Mesothelial cell of epicardium (in vitro differentiated cells): ENCODE results near the gene GFRA1. TPM values are rescaled to one million over a fixed set of nuclear protein-coding genes. Genes with fewer than 3 reads are reported as not detected.

ENCODE experiments used
- DNase-seq, 2 experiments: peaks; one replicate each; pipeline ENCODE4 v3.0.0; 2021; ENCODE audit warnings: low spot score in 2 of 2; ENCODE audit not compliant: unreplicated experiment in 2 of 2
- H3K27ac Mint-ChIP-seq: 2 replicates; pipeline ENCODE4 v1.8.0; 2021; ENCODE audit warnings: mixed read lengths
- H3K27me3 Mint-ChIP-seq: 2 replicates; pipeline ENCODE4 v1.8.0; 2021; ENCODE audit warnings: low read depth, mixed read lengths
- H3K36me3 Mint-ChIP-seq: 2 replicates; pipeline ENCODE4 v1.8.0; 2021; ENCODE audit warnings: mixed read lengths
- H3K4me1 Mint-ChIP-seq: 2 replicates; pipeline ENCODE4 v1.8.0; 2021; ENCODE audit warnings: mixed read lengths
- H3K4me3 Mint-ChIP-seq: 2 replicates; pipeline ENCODE4 v1.8.0; 2021; ENCODE audit warnings: mild to moderate bottlenecking, moderate library complexity, mixed read lengths
- H3K9me3 Mint-ChIP-seq: 2 replicates; pipeline ENCODE4 v1.8.0; 2021; ENCODE audit warnings: mixed read lengths
- total RNA-seq: library from RNA; stranded (reverse); gene quantifications from 3 replicates; pipeline ENCODE4 v1.2.1, GENCODE V29; 2021
- TF ChIP-seq, protein P1 (sequence below): fragments of 200-600 bp; sonication (generic); IDR thresholded peaks from one replicate; pipeline ENCODE4 v1.5.0; 2021; ENCODE audit warnings: antibody characterized with exemption; ENCODE audit not compliant: unreplicated experiment

GFRA1 gene
- total RNA-seq, 1 donor from 2014 or later, result 40.8 TPM

- H3K4me3 Mint-ChIP-seq, result no peak overlapping the region
- TF ChIP-seq, protein P1, sequence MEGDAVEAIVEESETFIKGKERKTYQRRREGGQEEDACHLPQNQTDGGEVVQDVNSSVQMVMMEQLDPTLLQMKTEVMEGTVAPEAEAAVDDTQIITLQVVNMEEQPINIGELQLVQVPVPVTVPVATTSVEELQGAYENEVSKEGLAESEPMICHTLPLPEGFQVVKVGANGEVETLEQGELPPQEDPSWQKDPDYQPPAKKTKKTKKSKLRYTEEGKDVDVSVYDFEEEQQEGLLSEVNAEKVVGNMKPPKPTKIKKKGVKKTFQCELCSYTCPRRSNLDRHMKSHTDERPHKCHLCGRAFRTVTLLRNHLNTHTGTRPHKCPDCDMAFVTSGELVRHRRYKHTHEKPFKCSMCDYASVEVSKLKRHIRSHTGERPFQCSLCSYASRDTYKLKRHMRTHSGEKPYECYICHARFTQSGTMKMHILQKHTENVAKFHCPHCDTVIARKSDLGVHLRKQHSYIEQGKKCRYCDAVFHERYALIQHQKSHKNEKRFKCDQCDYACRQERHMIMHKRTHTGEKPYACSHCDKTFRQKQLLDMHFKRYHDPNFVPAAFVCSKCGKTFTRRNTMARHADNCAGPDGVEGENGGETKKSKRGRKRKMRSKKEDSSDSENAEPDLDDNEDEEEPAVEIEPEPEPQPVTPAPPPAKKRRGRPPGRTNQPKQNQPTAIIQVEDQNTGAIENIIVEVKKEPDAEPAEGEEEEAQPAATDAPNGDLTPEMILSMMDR, result no peak
- no peak for DNase-seq
- H3K27me3 Mint-ChIP-seq, result no peaks in the 10 kb centered on the region
- H3K4me1 Mint-ChIP-seq, result peaks cover 12% of the 10 kb centered on the region
- peaks cover 4% of the 10 kb centered on the region for H3K36me3 Mint-ChIP-seq
- no peak overlapping the region for H3K27ac Mint-ChIP-seq
- no peaks in the 10 kb centered on the region for H3K9me3 Mint-ChIP-seq
These were observed 157.2 kb downstream of the GFRA1 start for GRCh38 chr10:116115797-116116196.

GRCh38 chr10:116115036-116115641 is 157.9 kb downstream of the GFRA1 start:
- DNase-seq, result no peak
- Mint-ChIP-seq H3K36me3 (peaks cover 4% of the 10 kb centered on the region), H3K27ac (no peak overlapping the region), H3K9me3 (no peaks in the 10 kb centered on the region), H3K4me3 (no peak overlapping the region), H3K4me1 (peaks cover 12% of the 10 kb centered on the region), H3K27me3 (no peaks in the 10 kb centered on the region)
- TF ChIP-seq, protein P1, result no peak

- H3K4me3 Mint-ChIP-seq, result no peak overlapping the region
- DNase-seq, result no peak
- peaks cover 4% of the 10 kb centered on the region for H3K4me1 Mint-ChIP-seq
- H3K9me3 Mint-ChIP-seq, result no peaks in the 10 kb centered on the region
- no peak overlapping the region for H3K27ac Mint-ChIP-seq
- peaks cover 4% of the 10 kb centered on the region for H3K36me3 Mint-ChIP-seq
- TF ChIP-seq, protein P1, result no peak
- H3K27me3 Mint-ChIP-seq, result no peaks in the 10 kb centered on the region
These were observed 159.1 kb downstream of the GFRA1 start for GRCh38 chr10:116113721-116114501.

DNA sequence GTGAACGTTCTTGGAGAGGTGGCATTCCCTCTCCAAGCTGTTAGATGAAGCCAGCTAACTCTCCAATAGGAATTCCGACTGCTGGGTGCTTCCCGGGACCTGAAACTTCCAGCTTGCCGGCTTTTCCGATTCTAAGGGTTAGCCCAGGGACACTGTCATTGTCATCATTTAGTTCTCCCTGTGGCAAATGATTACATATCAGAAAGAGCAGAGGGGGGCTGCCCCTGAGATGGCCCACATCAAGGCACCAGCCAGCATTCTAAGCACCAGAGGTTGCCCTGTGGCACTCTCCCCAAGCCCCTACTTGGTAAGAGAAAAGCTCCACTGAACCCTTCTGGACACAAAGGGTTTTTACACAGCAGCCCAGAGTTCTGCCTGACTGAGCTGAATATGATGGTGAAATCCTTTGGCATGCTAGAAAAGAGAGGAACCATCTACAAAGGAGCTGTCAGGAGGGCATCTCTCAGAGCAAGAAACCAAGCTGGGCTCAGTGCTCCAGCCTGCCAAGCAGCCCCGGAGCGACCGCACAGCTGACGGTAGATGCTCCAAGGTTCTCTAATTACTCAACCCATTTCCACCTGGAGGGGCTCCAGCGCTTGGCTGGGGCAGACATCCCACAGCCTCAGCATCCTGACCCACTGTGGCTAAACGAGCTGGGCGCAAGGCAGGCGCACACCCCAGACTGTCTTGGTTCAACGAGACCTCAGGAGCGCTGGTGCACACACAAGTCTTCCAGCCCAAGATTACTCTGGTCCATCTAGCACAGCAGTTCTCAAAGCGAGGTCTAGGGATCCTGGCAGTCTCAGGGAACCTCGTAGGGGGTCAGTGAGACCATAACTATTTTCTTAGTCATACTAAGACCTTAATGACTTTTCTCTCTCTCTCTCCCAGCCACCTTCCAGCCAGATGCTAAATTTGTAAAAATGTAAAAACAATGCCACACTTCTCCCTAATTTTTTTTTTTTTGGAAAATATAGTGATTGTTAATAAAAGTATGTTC is 160.5 kb downstream of the GFRA1 start:
- TF ChIP-seq, protein P1, result no peak
- Mint-ChIP-seq H3K9me3 (no peaks in the 10 kb centered on the region), H3K4me3 (no peak overlapping the region), H3K27me3 (no peaks in the 10 kb centered on the region), H3K4me1 (no peaks in the 10 kb centered on the region), H3K27ac (no peak overlapping the region), H3K36me3 (no peaks in the 10 kb centered on the region)
- DNase-seq, result no peak

GRCh38 chr10:116111483-116112095 is 161.4 kb downstream of the GFRA1 start:
- Mint-ChIP-seq H3K27me3 (no peaks in the 10 kb centered on the region), H3K4me3 (no peak overlapping the region), H3K9me3 (no peaks in the 10 kb centered on the region), H3K27ac (no peak overlapping the region), H3K36me3 (peaks cover under 1% of the 10 kb centered on the region), H3K4me1 (no peaks in the 10 kb centered on the region)
- TF ChIP-seq, protein P1, result no peak
- DNase-seq, result no peak
